ENCODE results near the gene RSRC1. TPM values are rescaled to one million over a fixed set of nuclear protein-coding genes. Genes with fewer than 3 reads are reported as not detected.

Gene RSRC1
- total RNA-seq, 1 donor from 2014 or later = 28.5 TPM

GRCh38 chr3:158453865-158454264 is 344.0 kb downstream of the RSRC1 start:
- DNase-seq (ENCODE audit: low read depth) (no peak), FAIRE-seq (no peak)
- Mint-ChIP-seq H3K36me3 (ENCODE audit: low read depth, unreplicated experiment) (no peaks in the 10 kb centered on the region), H3K9me3 (ENCODE audit: unreplicated experiment) (no peaks in the 10 kb centered on the region), H3K27ac (ENCODE audit: unreplicated experiment) (no peak overlapping the region), H3K4me3 (ENCODE audit: unreplicated experiment) (no peak overlapping the region), H3K4me1 (ENCODE audit: low read depth, unreplicated experiment) (no peaks in the 10 kb centered on the region), H3K27me3 (ENCODE audit: low read depth, unreplicated experiment) (no peaks in the 10 kb centered on the region)
- Histone ChIP-seq H3K4me2 (ENCODE audit: low read length) (no peak overlapping the region), H3K79me2 (ENCODE audit: insufficient read depth, low read length) (no peaks in the 10 kb centered on the region), H4K20me1 (ENCODE audit: insufficient read depth, low read length) (no peaks in the 10 kb centered on the region), H3K36me3 (ENCODE audit: insufficient read depth, low read length) (no peaks in the 10 kb centered on the region), H3K4me3 (ENCODE audit: insufficient read depth, low read depth, low read length) (no peak overlapping the region), H3K27ac (ENCODE audit: low read depth, low read length) (no peak overlapping the region), H3K4me1 (ENCODE audit: insufficient read depth, low read length) (no peaks in the 10 kb centered on the region), H3K9me3 (ENCODE audit: insufficient read depth, low read depth, low read length) (no peaks in the 10 kb centered on the region), H2AFZ (ENCODE audit: low read depth, low read length) (no peak overlapping the region), H3K9ac (ENCODE audit: low read length) (no peak overlapping the region), H3K27me3 (ENCODE audit: insufficient read depth, low read length) (no peaks in the 10 kb centered on the region)
- TF ChIP-seq EZH2 (IDR thresholded peaks at IDR 0.05; ENCODE audit: insufficient read depth, low read length) = no peak
- TF ChIP-seq CTCF (IDR thresholded peaks at IDR 0.05; ENCODE audit: insufficient read depth, low read depth, low read length) = no peak

GRCh38 chr3:158455406-158455805 is 345.5 kb downstream of the RSRC1 start:
- no peaks in the 10 kb centered on the region for H3K36me3 ChIP-seq (ENCODE audit: insufficient read depth, low read length)
- H3K9me3 ChIP-seq (ENCODE audit: insufficient read depth, low read depth, low read length) = no peaks in the 10 kb centered on the region
- Mint-ChIP-seq H3K27me3 (ENCODE audit: low read depth, unreplicated experiment) (no peaks in the 10 kb centered on the region), H3K4me1 (ENCODE audit: low read depth, unreplicated experiment) (no peaks in the 10 kb centered on the region), H3K27ac (ENCODE audit: unreplicated experiment) (no peak overlapping the region), H3K4me3 (ENCODE audit: unreplicated experiment) (no peak overlapping the region), H3K36me3 (ENCODE audit: low read depth, unreplicated experiment) (no peaks in the 10 kb centered on the region), H3K9me3 (ENCODE audit: unreplicated experiment) (no peaks in the 10 kb centered on the region)
- no peak overlapping the region for H2AFZ ChIP-seq (ENCODE audit: low read depth, low read length)
- no peaks in the 10 kb centered on the region for H3K79me2 ChIP-seq (ENCODE audit: insufficient read depth, low read length)
- H3K4me1 ChIP-seq (ENCODE audit: insufficient read depth, low read length) = no peaks in the 10 kb centered on the region
- H4K20me1 ChIP-seq (ENCODE audit: insufficient read depth, low read length) = no peaks in the 10 kb centered on the region
- TF ChIP-seq CTCF (IDR thresholded peaks at IDR 0.05; ENCODE audit: insufficient read depth, low read depth, low read length) (no peak), EZH2 (IDR thresholded peaks at IDR 0.05; ENCODE audit: insufficient read depth, low read length) (no peak)
- no peak overlapping the region for H3K27ac ChIP-seq (ENCODE audit: low read depth, low read length)
- H3K9ac ChIP-seq (ENCODE audit: low read length) = no peak overlapping the region
- no peaks in the 10 kb centered on the region for H3K27me3 ChIP-seq (ENCODE audit: insufficient read depth, low read length)
- no peak for DNase-seq (ENCODE audit: low read depth)
- H3K4me3 ChIP-seq (ENCODE audit: insufficient read depth, low read depth, low read length) = no peak overlapping the region
- FAIRE-seq = no peak
- no peak overlapping the region for H3K4me2 ChIP-seq (ENCODE audit: low read length)

GRCh38 chr3:158456114-158456513 is 346.2 kb downstream of the RSRC1 start:
- Histone ChIP-seq H3K9me3 (ENCODE audit: insufficient read depth, low read depth, low read length) (no peaks in the 10 kb centered on the region), H2AFZ (ENCODE audit: low read depth, low read length) (no peak overlapping the region), H3K36me3 (ENCODE audit: insufficient read depth, low read length) (no peaks in the 10 kb centered on the region), H3K79me2 (ENCODE audit: insufficient read depth, low read length) (no peaks in the 10 kb centered on the region), H3K4me3 (ENCODE audit: insufficient read depth, low read depth, low read length) (no peak overlapping the region), H3K27ac (ENCODE audit: low read depth, low read length) (no peak overlapping the region), H3K4me2 (ENCODE audit: low read length) (no peak overlapping the region), H3K4me1 (ENCODE audit: insufficient read depth, low read length) (no peaks in the 10 kb centered on the region), H3K9ac (ENCODE audit: low read length) (no peak overlapping the region), H4K20me1 (ENCODE audit: insufficient read depth, low read length) (no peaks in the 10 kb centered on the region), H3K27me3 (ENCODE audit: insufficient read depth, low read length) (no peaks in the 10 kb centered on the region)
- H3K36me3 Mint-ChIP-seq (ENCODE audit: low read depth, unreplicated experiment) = no peaks in the 10 kb centered on the region
- TF ChIP-seq CTCF (IDR thresholded peaks at IDR 0.05; ENCODE audit: insufficient read depth, low read depth, low read length) (no peak), EZH2 (IDR thresholded peaks at IDR 0.05; ENCODE audit: insufficient read depth, low read length) (no peak)
- FAIRE-seq (no peak), DNase-seq (ENCODE audit: low read depth) (no peak)
- no peak overlapping the region for H3K27ac Mint-ChIP-seq (ENCODE audit: unreplicated experiment)
- no peaks in the 10 kb centered on the region for H3K9me3 Mint-ChIP-seq (ENCODE audit: unreplicated experiment)
- no peaks in the 10 kb centered on the region for H3K27me3 Mint-ChIP-seq (ENCODE audit: low read depth, unreplicated experiment)
- H3K4me1 Mint-ChIP-seq (ENCODE audit: low read depth, unreplicated experiment) = no peaks in the 10 kb centered on the region
- no peak overlapping the region for H3K4me3 Mint-ChIP-seq (ENCODE audit: unreplicated experiment)

All from astrocyte (in vitro differentiated cells and primary cell).